HG02678 (cell line): ENCODE measurements around the gene LIPK.
"Not testable (repeated sequence)": the region's sequence is repeated elsewhere in the genome, so short reads cannot be mapped to it uniquely, and the experiment has no call there.

ENCODE experiments used
- ATAC-seq: cut with Tn5 transposase; IDR thresholded peaks from one replicate; pipeline ENCODE4 v1.9.1; 2021; ENCODE audit warnings: mild to moderate bottlenecking, moderate library complexity; ENCODE audit not compliant: unreplicated experiment

Gene LIPK

DNA sequence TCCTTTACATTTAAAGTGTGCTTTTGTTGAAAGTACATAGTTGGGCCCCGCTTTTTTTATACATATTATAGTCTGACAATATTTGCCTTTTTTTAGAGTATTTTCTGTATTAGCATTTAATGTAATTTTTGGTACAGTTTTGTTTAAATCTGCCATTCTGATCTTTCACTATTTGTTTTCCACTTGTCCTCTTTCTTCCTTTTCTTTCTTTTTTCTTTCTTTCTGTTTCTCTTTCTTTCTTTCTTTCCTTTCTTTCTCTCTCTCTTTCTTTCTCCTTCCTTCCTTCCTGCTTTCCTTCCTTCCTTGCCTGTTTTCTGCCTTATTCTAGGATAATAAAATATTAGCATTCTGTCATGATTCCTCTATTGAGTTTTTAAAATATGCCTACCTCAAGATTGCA, 9.5 kb downstream of the LIPK start:
- no peak for ATAC-seq

DNA sequence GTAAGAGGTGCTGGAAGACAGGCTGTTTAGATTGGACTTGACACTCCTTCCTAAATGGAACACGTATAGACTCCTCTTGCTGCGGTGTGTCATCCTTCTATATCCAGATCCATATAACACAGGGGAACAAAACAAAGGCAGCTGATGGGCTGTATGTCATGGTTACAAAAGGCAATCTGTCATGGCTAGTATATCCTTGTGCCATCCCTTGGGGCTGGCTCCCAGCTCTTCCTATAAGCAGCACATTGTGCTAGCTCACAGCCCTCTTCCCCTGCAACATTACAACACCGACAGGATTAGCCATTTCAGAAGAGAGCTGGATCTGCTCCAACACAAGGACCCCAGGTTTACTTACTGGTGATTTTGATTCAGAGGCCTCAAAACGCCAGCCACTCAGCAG, 15.3 kb downstream of the LIPK start:
- ATAC-seq: no peak

DNA sequence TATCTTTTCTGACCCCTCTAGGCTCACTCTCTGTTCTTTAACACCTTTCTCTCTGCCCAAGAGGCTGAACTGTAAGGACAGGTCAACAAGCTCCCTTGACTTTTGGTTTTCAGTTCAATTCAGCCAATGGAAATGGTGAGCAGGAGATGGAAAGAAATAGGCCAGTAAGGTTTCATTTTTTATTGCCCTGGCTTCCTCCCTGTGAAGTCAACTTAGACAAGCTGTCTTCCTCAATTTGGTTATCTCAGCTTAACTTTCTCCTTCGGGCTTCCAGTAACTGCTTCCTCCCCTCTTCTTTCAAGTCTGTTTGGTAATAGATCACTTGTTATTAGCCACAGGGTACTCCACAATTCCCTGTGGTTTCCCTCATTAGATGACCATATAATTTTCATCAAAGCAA, 19.7 kb downstream of the LIPK start:
- peak; percentile 53 for ATAC-seq

DNA sequence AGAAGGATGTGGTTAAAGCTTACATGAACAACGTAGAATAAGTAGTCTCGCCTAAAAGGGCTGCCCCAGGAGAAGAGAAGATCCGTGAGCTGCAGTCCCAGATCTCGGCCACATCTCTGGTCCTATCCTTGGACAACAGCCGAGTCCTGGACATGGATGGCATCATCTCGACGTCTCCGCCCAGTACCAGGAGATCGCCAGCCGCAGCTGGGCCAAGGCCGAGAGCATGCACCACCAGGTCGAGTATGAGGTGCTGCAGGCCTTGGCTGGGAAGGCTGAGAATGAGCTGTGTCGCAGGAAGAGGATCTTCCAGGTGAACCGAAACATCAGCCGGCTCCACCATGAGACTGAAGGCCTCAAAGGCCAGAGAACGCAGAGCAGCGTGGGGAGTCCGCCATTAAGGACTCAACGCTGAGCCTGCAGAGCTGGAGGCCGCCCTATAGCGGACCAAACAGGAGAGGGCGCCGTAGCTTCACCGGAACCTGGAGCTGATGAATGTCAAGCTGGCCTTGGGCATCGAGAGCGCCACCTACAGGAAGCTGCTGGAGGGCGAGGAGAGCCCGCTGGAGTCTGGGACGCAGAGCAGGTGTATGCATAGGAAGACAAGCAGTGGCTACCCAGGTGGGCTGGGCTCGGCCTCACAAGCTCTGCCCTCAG, 22.2 kb downstream of the LIPK start:
- no peak for ATAC-seq

DNA sequence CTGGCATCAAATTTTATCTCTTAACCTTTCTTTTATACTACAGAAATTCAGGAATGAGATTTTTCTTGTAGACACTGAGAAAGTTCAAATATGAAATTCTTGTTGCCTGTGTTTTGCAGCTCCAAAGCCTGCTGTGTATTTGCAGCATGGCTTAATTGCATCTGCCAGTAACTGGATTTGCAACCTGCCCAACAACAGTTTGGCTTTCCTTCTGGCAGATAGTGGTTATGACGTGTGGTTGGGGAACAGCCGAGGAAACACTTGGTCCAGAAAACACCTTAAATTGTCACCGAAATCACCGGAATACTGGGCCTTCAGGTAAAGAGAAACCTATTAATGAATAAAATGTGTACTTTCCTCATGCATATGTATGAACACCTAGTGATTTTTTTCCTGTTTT, 24.8 kb downstream of the LIPK start:
- no peak for ATAC-seq

DNA sequence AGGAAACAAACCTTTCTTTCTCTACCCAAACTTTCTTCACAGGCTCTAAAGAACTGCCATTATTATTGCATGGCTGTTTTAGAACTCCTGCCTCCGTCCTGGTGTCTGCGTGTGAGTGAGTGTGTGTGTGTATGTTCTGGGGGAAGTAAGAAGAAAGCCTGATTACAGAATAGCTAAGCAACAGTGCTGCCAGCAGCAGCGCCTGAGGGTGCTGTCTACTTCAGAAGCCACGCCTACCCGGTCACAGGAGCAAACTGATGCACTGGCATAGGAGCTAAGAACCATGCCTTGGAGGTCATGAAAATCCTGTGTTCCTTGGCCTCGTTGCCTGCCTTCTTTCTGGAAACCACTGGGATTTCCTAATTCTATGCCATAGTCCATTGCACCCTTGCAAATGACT, 25.2 kb downstream of the LIPK start:
- no peak for ATAC-seq

DNA sequence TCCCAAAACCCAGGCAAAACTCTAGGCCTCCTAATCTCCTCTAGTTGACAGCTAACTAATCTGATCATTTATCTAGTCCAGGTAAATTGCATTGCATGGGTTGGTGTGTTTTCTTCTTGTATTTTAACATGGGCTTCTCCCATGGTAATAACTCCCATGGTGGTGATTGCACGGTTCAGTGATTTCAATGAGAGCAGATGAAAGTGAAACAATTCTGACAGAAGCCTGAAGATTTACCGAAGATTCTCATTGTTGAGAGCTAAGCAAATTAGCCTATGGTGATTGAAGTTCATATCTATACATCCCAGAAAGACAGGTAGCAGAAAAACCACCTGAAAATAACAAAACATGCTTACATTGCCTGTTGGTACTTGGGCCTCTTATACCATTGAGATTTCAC, 27.2 kb downstream of the LIPK start:
- ATAC-seq: no peak

DNA sequence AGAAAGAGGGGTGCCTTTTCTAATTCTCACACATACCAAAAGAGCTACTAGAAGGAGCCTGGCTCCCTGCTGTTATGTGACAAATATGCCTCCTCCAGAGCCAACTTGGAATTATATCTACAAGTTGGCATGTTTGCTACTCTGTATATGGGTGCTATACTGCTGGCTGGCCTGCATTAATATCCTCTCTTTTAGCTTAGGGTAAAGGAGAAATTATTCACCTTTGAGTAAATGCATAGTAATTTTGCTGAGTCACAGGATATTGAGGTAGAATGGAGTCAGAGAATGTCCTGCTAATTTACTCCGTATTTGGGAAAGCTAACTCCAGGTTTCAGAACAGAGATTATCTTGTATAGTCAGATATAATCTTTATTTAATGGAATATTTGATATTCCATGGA, 29.6 kb downstream of the LIPK start:
- no peak for ATAC-seq

DNA sequence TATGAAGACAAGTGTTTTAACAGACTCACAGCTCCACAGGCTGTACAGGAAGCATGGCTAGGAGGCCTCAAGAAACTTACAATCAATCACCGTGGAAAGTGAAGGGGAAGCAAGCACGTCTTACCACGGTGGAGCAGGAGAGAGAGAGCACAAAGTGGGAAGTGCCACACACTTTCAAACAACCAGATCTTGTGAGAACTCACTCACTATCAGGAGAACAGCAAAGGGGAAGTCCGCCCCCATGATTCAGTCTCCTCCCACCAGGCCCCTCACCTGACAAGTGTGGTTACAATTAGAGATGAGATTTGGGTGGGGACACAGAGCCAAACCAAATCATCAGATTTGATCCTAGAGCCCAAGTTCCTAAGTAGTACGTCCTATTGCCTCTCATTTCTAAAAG, 35.9 kb downstream of the LIPK start:
- ATAC-seq: not testable (repeated sequence)

DNA sequence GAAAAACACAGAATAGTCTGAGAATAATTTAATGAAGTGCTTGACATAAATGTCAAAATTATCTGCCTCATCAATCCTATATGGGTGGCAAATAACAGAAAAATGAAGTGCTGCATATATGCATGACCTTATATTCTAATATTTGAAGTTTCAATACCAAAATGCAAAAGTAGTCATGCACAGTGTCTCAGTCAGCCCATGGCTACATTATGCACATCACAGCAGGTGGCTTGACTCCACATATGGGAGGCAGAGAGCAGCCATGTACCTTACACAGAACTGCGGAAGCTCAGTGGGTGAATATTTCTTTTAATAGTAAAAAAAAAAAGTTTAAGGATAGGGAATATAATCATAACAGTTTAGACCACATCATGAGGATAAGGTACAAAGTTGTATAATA, 36.4 kb downstream of the LIPK start:
- ATAC-seq: no peak

DNA sequence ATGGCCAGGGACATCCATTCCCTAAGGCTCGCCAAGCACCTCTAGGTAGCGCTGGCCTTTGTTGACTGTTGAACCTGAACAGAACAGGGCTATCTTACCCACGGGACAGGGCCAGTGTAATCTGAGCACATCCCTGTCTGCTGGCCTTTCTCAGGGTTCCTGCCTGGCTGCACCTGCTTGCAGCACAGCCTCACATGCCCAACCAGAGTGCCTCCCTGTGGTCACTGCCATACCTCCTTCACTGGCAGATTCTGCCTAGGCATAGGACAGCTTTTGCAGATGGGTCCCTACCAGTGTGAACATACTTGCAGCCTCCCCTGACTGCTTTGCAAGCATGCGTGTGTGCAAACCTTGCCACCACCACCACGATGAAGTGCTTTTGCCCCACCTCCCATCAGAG, 38.0 kb downstream of the LIPK start:
- ATAC-seq: no peak

DNA sequence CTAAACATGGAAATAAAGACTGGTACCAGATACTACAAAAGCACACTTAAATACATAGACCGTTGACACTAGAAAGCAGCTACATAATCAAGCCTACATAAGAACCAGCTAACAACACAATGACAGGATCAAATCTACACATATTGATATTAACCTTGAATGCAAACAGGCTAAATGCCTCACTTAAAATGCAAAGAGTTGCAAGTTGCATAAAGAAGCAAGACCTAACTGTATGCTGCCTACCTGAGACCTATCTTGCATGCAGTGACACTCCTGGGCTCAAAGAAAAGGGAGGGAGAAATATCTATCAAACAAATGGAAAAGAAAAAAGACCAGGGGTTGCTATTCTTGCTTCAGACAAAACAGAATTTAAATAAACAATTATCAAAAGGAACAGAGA, 39.6 kb downstream of the LIPK start:
- ATAC-seq: no peak

DNA sequence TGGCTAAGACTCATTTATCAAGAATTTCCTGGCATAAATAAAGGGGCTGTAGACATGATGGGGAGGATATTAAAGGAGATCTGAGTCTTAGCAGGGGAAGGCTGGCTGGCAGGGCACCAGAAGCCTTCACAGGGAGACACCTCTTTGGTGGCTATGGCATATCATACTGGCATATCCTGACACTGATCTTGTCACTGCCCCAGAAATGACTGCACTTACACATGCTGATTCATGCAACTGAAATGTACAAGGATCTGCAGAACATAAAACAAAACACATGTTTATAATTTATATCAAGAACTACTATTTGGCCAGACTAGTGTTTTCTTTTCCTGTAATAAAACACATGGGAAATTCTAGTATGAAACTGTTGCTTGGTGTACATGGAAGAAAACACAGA, 48.2 kb downstream of the LIPK start:
- no peak for ATAC-seq

DNA sequence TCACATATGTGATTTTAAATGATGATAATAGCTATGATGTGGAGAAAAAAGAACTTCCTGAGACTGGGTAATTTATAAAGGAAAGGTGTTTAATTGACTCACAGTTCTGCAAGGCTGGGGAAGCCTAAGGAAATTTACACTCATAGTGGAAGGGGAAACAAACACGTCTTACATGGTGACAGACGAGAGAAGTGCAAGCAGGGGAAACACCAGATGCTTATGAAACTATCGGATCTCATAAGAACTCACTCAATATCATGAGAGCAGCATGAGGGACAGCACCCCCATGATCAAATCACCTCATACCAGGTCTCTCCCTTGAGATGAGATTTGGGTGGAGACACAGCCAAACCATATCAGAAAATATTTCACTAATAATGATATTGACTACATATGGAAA, 49.7 kb downstream of the LIPK start:
- peak; percentile 68 for ATAC-seq

DNA sequence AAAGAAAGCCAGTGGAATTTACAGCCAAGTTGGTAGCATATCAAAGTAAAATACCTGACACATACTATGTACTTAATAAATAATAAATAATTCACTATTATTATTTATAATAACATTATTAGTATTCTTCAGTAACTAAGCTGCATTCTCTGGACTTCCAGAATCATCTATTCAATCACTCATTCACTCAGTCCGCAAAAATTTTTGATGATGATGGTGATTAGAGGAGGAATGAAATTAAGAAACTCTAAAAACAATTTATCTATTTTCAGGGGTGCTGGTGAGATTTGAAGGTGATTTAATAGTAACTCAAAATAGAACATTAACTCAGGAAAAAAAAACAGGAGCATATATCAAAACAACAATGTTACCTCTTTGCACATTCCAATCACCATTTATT, 50.6 kb downstream of the LIPK start:
- ATAC-seq: no peak

DNA sequence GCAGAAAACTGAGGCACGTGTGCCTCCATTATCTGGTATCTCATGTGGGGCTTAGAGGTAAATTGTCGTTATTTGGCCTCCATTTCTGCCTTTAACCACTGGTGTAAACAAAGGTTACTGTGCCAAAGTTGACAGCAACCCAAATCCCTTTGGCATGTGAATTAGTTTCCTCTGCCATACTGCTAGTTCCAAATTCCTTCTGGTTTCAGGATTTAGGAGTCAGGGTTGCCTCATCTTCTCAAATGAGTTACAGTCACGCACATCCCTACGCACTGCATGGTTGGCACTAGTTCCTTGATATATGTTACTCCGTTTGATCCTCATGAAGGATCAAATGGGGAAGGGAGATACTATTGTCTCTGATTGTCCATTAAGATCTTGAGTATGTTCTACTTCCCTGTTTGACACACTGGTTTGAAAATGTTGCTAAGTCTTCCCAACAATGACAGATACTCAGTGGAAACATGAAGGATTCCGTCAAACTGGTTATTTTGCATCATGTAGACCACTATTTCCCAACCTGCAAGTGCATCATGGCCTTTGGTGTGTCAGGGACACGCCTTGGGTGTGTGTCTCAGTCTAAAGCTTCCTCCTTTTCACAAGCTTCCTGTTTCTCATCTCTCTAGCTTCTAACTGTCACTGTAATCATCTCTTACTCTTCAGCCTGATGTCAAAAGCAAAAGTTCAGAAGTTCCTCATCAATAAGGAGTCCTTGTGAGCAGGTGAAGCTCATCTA, 53.5 kb downstream of the LIPK start, which contains the start of gene LIPN:
Gene LIPN, plus strand, starts transcription at position 655 of the 736 bp plus-strand sequence. CDS start 1,386 bp downstream, outside the sequence.
- no peak for ATAC-seq

DNA sequence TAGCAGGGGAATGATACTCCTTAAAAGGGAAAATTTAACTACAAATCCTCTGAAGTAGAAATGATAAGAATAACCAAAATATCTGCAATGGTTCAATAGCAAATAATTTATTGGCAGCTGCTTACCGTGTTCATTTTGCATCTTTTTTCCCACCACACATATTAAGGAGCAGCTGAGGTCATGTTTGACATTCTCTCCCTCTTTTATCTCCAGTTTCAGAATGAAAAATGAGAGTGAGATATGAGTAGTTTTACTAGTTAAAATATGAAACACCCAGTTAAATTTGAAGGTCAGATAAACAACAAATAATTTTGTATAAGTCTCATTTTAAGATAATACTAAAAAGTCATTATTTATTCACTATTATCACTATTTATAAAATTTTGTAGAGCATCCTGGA, 56.9 kb downstream of the LIPK start:
- no peak for ATAC-seq

DNA sequence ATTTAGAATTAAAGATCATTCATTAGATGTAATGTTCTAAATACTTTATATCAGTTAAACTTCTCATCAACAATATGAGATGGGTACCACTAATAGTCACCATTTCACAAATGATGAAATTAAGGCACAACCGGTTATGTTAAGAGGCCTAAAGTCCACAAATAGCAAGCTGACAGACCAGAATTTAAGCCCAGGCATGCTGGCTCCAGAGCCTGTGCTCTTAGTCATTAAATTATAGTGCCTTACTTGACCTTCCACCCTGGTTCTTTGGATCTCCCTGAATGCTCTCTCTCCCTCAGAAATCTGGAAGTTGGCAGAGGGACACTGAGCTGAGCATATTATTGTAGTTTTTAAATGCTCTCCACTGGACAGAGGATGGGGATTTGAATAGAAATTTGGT, 57.4 kb downstream of the LIPK start:
- no peak for ATAC-seq

DNA sequence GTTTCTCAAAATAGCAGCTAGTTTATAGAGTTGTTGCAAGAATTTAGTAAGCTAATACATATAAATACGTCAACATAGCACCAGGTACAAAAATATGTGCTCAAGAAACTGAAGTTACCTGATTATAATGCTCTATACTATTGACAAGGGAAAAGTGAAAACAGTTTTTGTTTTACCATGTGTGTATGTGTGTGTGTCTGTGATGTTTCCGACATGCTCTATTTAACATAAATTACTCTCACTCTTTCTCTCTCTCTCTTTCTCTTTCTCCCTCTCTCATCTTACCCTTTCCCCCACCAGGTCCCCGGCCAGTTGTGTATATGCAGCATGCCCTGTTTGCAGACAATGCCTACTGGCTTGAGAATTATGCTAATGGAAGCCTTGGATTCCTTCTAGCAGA, 58.1 kb downstream of the LIPK start:
- peak; percentile 43 for ATAC-seq

DNA sequence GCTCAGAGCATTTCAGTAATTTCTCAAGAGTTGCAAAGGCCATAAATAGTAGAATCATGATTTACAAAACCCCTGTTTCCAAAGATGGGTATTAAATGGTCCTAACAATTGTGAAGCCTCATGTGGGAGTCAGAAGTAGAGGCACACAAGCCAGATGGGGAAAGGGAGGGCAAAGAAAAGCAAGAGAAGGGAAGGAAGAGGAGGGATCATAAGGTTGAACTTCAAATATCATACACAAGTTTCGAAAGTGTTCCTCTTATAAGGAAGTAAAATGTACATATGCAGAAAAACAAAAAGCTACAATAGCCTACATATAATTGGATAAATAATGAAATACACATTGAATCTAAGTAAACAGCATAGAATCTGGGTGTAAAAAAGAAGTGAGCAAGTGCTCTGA, 59.8 kb downstream of the LIPK start:
- no peak for ATAC-seq

DNA sequence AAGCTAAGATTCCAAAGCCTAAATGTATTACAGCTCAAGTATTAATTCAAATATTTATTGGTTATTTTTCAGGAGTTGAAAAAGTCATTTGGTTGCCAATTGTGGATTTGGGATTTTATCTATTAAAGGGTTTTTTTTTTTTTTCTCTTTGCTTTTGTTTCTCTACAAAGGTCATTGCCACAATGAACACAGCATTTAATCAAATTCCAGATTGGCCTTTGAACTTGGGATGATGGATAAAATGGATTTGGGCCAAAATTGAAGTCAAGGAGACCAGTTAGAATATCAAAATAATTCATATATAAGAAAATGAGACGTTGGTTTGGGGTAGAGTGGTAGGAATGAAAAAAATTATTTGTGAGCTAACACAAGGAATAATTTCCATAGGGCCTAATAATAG, 63.3 kb downstream of the LIPK start:
- no peak for ATAC-seq

DNA sequence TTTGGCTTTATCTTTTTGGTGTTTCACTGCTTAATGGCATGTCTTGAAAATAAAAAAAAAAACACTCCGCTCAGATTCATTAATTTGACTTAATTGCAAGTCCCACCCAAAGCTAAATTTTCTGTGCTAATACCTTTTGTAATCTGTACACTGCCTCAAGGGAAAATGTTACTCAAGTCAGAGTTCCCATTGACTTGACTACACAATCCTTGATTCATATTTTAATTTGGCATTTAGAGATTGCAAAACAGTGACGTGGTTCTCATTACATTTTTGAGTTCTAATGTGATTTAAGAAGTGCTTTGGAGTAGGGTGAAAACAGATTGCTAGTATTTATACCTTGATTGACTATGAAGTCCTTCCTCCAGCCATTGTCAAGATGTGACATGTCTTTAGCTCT, 75.2 kb downstream of the LIPK start:
- no peak for ATAC-seq

DNA sequence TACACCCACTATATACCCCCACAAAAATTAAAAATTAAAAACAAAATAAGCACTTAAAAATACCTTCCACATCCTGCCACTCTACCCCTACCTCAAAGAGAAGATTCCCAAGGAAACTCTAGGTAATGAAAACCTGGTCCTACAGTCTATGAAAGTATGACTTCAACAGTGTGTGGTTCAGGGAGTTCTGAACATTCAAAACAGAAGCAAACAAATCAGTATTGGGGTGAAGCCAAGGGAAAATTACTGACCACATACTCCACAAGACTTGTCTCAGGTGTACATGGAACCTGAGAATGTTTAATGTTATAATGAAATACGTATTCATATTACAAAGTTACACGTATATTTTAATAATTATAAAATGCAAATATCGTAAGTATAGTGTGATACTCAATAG, 76.2 kb downstream of the LIPK start:
- no peak for ATAC-seq
